GM18868 (cell line): Measurements from ENCODE around the gene STARD13.

ENCODE experiments used
- ATAC-seq: cut with Tn5 transposase; IDR thresholded peaks from one replicate; pipeline ENCODE4 v1.9.1; 2021; ENCODE audit warnings: mild to moderate bottlenecking, moderate library complexity; ENCODE audit not compliant: unreplicated experiment

STARD13 gene

DNA sequence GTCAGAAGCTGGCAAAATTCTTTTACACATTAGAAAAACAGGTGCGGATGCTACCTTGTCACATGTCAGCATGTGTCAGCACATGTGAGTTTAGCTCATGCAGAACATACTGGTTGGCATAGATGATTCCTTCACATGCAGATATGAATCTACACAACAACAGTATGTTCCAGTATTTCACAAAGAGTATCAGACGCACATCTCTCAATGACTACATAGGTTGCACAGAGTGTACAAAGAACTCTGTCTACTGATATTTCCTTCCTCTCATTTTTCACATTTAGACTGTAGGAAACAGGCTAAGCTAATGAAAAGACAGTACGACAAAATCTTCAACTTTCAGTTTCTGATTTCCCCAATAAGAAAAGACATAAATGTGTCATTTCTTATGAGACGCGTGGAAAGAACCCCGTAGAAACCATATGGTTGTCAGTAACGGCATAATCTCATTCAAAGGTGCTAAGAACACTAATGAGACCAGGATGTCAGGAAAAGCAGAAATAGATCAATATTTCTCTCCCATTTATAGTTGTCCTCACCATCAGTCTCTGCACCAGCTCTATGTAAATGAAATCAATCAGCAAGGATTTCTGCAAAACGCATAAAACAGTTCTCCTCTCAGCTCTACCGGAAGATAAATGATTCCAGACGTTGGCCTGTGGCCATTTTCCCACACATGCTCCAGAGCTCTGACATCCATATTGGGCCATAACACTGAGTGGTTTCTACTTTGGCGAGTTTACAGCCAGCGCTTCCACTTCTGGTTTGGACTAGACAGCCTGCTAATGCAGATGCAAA lies 81.2 kb downstream of the STARD13 start:
- peak; percentile 35 for ATAC-seq

DNA sequence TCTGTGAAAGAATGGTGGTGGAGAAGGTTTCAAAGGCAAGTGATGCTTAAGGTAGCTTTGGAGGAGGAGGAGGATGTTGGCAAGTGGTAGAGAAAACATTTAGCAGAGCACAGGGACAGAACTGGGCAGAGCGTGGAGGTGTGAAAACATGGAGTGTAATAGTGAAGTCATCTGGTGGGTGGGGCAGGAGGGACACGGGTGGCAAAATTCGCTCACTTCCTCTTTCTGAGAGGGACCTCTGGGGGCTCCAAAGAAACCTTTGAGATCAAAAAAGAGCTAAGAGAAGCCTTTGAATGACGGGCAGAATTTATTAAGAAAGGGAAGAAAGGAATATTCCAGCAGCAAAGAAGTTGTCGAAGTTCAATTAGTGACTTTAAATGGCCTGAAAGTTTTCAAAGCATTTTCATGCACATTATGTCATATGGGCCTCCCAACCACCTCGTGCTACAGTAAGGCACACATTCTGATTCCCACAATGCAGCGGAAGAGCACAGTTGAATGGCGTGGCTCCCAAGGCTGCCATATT lies 82.8 kb downstream of the STARD13 start:
- peak; percentile 22 for ATAC-seq

DNA sequence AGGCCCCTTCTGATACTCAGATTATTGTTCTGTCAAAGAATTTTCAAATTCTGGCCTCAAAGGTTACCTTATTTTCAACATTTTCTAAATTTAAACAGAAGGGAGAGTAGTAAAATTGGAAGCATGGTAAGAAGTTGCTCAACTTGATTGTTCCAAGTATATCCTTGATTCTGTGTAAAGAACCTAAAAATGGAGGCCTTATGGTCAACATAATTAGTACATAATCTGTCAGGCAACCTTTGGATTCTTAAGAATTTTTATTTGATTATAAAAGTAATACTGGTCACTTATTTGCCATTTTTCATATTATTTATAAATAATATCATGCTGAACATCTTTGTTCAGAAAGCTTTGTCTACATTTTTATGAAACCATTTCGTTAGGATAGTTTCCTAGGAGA lies 83.9 kb downstream of the STARD13 start:
- no peak for ATAC-seq

DNA sequence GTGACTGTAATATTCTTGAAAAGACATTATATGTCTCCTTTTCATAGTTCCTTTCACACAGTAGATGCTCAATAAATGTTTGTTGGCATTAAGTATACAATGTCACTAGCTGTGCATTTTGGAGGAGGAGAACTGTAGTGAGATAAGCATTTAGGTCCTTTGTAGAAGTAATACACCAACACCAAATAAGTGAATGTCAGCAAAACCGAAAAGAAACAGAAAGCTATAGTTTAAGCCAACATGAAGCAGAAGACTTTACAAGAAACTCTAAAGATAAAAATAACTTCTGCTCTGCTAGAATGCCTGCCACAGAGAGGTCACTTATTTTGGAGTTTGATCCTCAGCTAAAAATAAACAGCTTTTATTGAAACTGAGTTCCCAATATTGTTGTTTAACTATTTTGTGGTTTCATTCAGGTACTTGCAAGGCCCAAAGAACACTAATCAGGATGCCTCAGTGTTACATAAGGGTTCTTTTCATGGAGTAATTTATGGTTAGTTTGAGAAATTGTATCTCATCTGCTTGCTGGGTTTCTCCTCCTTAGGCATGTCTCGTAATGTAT lies 86.2 kb downstream of the STARD13 start:
- ATAC-seq, result no peak

DNA sequence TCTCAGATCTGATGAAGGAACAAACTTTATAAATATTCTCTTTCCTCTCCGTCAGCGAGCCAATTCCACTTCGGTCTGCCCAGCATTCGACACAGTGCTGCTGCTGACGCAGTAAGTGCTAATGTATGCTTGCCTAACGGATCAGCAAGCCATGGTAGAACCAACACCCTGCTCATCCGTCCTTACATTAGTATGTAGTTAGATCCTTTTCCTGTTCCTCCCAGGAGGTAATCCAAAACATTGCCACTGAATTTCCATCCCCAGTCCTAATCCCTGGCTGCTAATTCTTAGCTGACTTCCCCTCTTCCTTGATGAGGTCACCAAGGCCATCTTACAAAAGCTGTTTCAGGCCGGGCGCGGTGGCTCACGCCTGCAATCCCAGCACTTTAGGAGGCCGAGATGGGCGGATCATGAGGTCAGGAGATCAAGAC lies 88.0 kb downstream of the STARD13 start:
- ATAC-seq, result no peak

DNA sequence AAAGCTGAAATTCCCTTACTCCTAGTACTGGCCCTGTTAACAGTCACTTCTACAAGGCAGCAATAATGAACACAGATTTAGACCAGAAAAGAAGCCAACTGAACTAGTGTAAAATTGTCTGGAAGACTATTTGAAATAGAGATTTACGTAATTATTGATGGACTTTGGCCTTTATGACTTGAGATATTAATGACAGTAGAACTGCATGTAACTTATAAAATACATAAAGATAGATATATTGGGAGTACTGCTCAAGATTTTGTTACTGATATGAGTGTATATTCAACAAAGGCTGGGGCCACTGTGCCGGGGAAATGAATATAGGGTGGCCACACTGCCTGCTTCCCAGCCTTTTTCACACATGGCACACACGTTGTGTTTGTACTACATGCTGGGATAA lies 88.8 kb downstream of the STARD13 start:
- ATAC-seq, result no peak

DNA sequence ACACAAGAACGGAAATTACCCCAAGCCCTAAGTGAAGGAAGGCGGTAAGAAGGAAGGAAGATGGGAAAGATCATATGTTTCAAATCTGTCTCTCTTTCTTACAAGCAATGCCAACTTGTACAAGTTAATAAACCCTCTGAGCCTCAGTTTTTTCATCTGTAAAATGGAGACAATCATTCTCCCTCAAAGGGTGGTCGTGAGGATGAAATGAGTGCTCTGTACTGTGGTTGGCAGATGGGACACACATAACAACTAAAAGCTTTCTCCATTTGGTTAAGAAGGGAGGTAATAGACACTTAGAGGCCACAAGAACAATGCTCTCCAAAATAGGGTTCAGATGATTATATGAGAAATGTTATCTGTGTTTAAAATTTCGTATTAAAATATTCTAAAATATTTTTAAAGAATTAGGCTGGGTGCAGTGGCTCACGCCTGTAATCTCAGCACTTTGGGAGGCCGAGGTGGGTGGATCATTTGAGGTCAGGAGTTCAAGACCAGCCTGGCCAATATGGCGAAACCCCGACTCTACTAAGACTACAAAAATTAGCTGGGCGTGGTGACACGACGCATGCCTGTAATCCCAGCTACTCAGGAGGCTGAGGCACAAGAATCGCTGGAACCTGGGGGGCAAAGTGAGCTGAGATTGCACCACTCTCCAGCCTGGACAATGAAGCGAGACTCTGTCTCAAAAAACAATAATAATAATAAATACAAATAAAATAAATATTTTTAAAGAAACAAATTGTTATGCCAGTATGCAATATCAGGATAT lies 89.7 kb downstream of the STARD13 start:
- no peak for ATAC-seq

DNA sequence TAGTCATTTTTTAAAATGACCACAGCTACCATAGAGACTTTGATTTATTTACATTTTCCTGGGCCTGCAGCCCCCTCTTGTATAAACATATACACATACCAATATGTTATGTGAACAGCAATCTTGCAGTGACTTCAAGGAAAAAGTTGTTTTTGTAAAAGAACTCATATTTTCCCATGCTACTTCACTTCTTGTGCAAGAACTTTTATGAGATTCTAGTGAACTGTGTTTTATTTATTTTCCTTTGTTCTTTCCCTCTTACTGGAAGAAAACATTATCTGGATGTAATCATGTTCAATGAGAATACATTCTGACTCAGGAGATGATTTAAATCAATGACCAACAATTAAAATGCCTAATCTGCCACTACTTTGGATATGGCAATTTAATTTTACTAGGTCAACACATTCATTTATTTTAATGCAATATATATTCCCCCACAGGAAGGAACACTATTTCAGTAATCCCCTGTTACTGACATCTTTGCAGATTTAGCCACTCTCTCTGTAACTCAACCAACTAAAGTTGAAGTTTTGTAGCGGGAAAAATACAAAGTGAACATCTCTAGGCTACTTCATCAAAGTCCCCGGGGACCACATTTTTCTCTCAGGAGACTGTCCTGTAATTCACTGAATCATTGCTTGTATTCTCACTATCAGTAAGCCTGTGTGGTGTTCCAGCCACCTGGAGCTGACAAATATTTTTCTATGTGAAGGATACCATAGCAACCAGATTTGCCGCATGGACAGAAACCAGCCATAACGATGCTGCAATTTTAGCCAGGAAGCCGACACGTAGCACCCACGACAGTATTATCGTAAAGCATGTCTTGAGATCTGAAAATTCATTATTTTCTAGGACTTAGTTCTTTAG lies 90.5 kb downstream of the STARD13 start:
- ATAC-seq, result peak; percentile 83

DNA sequence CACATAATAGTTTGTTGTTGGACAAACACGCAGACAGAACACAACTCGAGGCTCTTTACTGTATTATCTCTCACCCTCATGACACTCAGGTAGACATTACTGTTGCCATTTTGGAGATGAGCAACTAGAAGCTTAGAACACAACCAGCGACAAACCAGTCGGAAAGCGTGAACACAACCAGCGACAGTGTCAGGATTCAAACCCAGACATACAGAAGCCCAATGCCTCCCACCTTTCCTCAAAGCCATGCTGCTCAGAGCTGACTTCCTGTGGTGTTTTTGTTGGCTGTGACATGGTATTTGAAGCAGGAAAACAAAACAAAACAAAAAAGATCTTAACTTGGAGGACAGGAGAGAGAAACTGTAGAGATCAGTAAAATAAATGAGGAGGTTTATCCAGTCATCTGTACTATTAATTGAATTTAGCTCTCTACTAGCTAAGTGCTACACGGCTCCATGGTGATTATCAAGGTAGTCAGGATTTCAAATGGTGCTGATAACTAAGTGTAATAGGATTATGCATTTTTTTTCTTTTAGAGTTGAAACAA lies 92.1 kb downstream of the STARD13 start:
- no peak for ATAC-seq

DNA sequence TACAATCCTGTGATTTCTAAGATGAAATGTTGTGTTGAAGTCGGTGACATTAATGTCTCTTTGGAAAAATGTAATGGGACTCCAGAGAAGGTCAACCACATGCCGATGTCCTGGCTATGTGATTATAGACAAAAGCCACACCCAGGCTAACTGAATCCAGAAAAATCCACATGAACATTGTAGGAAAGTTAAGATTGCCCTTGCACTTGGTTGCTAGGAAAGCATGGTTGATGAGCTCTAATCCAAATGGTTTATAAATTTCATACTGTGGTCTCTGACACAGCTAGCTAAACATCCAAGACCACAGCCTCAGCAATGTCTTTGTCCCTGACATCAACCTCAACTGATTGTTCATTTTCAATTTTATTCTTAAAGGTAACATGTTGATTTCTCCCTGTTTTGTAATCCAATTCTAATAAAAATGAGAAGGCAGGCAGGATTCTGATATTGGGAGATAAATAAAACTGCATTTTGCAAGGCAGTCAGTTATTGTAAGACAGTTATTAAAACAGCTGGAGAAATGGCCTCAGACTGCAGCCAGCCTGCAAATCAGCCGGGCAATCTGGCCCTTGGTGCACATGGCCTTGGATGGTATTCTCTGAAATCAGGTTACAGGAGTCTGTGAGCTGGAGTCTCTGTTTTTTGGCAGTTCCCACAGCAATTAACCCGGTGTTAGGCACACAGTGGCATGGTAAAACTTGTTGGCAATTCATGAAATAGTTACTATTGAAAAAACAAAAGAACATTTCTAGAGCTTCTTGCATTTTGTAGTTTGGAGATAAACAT lies 93.9 kb downstream of the STARD13 start:
- ATAC-seq, result no peak

DNA sequence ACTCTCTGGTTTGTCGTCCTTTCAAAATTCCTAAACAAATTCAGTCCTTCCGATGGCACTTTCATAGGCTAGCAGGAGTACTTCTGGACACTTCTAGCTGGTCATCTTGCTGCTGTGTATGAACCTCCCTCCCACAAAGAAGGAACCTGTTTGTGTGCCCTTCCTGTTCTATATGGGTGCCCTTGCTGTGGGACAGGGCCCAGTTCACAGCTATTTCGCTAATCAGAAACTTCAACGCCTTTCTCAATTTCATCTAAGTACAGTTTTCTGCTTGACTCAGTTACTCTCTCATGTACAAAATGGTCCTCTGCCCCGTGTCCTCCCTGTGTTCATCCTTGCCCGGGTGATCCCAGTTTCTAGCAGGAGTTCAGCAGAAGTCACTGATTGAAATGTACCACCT lies 96.1 kb downstream of the STARD13 start:
- no peak for ATAC-seq

DNA sequence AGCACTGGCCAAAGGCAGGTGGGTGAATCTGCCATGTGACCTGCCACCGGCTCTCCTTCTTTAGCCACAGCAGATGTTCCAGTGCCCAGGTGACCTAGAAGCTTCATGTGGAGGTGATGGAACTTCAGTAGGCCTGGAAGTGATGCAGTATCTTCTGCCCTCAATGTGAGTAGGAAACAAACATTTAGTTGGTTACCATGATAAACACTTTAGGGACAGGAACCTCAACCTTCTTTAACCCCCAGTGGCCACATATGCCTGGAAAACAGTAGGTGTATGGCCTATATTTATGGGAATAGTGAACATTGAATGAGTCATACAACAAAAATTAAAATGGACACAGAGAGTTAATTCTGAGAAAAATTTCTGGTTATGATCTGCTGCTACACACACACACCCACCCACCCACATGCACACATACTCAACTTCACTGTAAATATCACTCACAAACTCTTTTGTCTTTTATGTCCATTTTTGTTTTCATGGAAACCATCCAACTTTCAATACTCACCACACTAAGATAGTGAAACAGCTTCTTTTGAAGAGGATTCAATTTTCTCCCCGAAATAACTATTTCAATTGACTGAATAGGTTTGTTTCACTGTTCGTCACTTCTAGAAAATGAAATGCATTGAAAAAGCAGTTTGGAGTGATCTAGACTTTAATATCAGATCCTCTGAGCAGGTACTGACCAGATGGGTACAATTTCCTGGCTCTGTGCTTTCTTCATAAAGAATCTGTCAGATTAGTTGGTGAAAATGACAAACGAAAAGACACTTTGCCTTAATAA lies 97.3 kb downstream of the STARD13 start:
- ATAC-seq, result peak; percentile 83

DNA sequence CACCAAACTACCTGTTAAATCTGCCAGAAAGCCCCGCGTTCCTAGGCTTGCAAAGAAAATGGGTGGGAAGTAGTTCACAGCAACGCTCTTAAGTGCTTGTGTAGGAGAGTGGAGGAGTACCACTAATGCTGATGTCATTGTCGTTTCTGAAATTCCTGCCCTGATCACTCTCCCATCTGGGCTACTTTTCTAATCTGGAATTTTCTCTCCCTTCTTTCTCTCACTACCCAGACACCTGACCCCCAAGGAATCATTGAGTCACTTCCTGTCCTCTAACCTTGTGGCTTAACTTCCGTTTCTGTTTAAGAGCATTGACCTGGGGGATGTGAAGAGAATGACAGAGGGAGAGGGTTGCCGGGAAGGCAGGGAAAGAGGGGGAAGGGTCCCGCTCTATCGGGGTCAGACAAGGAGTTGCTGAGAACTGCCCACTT lies 98.7 kb downstream of the STARD13 start:
- no peak for ATAC-seq

DNA sequence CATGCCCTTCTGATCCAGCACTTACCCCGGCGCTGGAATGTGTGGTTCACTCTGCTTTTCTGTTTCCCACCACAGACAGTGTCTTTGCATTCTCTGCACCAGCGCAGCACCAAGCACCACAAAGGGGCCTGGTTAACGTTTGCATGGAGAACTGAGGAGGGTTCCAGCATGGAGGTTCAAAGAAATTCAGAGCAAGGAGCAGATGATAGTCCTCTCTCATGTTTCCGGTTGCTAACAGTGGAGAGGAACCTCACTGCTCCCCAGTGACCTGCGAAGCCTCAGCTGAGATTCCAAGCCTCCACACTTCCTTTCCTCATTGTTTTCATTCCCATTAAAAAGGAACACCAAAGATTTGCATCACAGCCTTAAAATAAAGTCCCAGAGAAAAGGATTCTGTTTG lies 99.7 kb downstream of the STARD13 start:
- no peak for ATAC-seq

DNA sequence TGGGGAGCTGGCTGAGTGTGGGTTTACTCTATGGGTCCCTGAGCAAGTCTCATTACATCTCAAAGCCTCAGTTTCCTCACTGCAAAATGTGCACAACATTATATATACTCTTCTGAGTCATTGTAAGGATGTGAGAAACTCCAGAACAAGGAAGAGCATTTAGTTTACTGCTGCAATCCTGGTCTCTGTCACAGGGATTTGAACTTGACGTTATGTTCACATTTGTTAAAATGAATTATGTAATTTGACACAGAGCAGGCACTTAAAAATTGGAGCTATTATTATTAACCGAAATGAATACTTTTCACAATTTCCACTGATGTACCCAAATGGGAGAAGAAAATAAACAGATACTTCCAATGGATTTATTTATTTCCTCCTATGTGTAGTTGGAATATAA lies 101.0 kb downstream of the STARD13 start:
- no peak for ATAC-seq

DNA sequence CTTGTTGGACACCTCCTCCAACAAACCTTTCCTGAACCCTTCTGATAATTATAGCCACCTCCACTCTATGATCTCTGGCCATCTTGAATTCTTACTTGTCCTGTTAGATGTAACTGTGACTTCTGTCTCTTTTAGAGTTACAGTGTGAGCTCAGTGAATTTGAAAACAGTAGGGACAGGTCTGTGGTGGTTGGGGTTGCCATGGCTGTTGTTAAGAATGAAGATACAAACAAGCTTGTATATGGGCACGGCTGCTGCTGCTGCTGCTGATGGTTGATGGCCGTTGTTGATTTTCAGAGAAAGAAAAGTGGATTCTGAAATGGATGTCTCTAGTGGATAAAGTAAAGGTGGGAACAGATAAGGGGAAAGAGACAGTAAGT lies 101.5 kb downstream of the STARD13 start:
- no peak for ATAC-seq

DNA sequence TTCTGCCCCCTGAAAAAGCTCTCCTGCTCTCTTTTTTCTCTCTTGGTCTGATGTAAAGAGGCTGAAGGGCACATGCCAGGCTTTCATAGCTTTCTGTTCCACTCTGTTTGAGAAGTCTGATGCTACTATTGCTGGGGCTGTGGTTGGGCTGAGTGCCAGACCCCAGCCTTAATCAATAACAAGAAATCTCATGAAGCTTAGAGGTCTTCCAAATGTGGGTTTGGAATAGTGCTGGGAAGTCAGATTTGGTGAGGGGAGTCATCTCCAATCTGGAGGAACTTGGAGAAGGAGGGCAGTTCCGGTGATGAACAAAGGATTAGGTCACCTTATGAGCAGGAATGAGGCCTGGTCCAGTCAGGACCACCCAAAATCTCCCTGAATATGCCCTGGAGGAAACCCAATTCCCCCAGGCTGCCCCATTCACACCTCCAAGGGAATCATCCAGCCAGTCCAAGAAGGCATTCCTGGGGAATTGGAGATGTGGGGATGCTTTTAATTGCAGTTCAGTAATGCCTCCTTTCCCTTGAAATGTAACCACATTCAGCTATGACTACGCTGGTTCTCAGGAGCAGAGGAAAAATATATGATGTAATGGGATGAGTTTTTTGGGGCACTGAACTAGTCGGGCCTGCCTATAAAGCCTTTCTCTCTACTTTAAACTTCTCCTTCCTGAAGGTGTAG lies 102.0 kb downstream of the STARD13 start:
- peak; percentile 25 for ATAC-seq

DNA sequence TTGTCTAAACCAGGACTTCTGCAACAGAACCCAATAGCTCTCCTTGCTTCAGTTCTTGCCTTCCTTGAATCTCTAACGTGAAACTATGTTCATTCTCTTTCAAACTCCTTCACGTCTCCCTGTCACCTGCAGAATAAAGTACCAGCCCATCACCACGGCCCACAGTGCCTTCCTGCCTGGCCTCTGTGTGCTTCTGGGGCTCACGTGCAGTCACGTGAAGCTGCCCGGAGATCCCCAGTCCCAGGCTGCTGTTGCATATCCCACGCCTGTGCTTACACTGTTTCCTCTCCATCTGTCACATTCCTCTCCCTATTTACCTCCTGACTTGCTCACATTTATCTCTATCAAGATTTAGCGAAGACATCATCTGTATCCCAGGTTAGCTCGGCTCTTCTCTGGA lies 102.8 kb downstream of the STARD13 start:
- ATAC-seq, result peak; percentile 77
